Epithelial cell of proximal tubule (primary cell): ENCODE results near the gene PXDN. TPM values are rescaled to one million over a fixed set of nuclear protein-coding genes. Genes with fewer than 3 reads are reported as not detected.

Experiments
- DNase-seq: peaks from one replicate; pipeline ENCODE4 v3.0.0-alpha.2; 2011; ENCODE audit warnings: low read depth
- H3K4me3 ChIP-seq: 2 replicates; pipeline ENCODE4 v1.5.1; 2011; ENCODE audit warnings: low read depth, mild to moderate bottlenecking, low read length
- total RNA-seq: library from RNA; depleted of rRNA; stranded (reverse); fragments of >200 nt; gene quantifications from 2 replicates; pipeline ENCODE4 v1.2.3, GENCODE V29; 2015
- TF ChIP-seq, protein P1 (sequence below): conservative IDR thresholded peaks from 2 replicates; pipeline ENCODE4 v1.5.1; 2012; ENCODE audit warnings: low read depth, mild to moderate bottlenecking, low read length

Gene PXDN
- total RNA-seq, 1 donor from 2014 or later: 197 TPM

DNA sequence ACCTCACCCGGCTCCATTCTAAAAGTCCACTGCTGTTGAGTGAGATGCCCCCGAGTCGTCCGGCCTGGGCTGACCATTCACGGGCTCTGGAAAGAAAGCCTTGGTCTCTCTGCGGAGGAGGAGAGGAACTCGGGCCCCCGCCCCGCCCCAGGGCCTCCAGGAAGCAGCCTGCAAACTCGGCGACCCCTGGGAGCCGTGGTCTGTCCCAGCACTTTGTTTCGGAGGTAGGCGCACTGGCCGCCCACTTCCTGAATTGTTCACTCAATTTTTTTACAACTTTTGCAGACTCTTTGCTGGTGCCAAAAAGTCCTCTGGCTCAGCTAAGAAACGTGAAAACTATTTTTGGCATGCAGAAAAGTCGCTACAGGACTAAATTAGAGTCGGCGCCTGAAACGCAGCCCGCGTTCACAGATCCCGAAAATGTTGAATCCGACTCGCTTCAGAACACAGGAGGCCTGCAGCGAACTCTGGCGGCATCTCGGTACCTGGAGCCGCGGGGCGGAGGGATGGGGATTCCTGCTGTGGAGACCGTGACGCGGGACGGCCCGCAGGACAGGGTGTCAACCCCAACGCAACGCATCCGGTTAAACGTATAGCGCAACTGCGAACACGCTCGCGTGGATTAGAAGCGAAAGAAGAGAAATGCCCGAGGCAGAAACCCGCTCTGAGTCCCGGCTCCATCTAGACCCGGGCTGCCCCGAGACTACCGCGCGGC, 1.5 kb downstream of the PXDN start:
- peak; percentile 66 for DNase-seq
- TF ChIP-seq, protein P1, sequence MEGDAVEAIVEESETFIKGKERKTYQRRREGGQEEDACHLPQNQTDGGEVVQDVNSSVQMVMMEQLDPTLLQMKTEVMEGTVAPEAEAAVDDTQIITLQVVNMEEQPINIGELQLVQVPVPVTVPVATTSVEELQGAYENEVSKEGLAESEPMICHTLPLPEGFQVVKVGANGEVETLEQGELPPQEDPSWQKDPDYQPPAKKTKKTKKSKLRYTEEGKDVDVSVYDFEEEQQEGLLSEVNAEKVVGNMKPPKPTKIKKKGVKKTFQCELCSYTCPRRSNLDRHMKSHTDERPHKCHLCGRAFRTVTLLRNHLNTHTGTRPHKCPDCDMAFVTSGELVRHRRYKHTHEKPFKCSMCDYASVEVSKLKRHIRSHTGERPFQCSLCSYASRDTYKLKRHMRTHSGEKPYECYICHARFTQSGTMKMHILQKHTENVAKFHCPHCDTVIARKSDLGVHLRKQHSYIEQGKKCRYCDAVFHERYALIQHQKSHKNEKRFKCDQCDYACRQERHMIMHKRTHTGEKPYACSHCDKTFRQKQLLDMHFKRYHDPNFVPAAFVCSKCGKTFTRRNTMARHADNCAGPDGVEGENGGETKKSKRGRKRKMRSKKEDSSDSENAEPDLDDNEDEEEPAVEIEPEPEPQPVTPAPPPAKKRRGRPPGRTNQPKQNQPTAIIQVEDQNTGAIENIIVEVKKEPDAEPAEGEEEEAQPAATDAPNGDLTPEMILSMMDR: peak; percentile 72
- peak overlapping the region; percentile 80 for H3K4me3 ChIP-seq

DNA sequence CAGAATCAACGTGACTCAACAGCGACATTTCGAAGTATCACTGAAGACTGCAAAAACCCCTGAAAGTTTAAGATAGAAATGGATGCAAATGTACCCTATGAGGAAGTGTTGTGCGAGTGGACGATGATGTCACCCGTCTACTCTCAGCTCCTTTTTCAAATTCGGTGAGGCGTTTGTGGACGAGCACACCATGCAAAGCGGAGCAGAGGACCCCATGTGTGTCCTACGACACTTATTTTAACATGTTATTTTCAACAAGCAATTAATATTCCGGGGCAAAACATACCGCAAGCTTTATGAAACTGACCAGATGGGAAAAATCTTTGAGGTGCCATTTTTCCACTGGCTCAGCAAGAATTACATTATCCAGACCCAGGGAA, 2.0 kb downstream of the PXDN start:
- TF ChIP-seq, protein P1: no peak
- peak overlapping the region; percentile 80 for H3K4me3 ChIP-seq
- DNase-seq: no peak

DNA sequence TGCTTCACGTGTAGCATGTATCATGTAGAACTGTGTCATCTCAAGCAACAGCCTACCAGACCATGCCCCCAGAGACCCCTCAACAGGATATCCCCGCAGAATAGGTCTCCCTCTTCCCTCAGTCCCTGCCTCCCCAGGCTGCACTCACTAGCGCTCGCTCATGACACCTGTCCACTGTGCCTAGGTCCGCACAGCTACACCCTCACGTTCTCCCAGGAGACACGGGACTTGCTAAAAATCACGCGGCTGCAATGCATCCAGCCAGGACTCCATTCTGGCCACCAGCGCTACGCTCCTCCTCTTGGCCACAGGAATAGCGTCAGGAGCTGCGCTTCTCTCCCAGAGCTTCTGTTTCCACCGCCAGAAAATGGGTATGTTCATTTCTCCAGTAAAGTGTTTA, 2.5 kb downstream of the PXDN start:
- DNase-seq: no peak
- H3K4me3 ChIP-seq: no peak overlapping the region
- TF ChIP-seq, protein P1: no peak

DNA sequence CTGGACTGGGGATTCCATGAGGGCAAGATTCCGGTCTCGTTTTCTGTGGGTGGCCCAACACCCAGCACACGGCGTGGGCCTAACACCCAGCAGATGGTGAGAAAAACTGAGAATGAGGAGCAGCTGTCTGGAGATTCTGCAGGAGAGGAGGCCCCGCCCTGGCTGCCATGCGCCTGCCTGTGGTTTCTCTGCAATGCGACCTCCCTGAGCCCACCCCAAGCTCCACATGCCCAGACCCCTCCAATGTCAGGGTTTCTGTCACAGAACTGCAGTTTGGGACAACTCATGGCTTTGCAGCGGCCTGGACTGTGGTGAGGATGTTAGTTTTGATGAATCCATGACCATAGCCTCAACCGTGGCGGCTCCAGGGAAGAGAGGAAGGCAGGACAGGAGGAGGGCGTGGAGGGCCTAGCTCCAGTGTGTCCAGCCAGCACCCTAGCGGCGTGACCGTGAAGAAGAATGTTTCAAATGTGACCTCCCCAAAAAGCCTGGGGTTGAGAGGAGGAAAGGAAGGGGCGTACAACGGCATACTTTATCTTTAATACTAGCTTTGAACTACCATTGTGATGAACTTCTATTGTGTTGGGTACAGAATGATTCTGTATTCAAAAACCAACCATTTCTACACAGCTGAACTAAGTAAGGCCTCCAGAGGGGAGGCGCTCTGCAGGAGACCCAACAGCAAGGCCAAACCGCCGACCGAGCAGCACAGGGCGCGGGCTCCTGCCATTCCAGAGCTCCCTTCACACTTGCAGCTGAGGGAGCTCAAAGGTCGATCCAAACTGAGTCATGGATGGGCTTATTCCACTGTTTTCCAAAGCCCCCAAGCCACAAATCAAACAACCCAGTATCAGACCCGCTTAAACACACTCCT, 3.4 kb downstream of the PXDN start:
- DNase-seq: no peak
- TF ChIP-seq, protein P1: no peak
- H3K4me3 ChIP-seq: no peak overlapping the region

DNA sequence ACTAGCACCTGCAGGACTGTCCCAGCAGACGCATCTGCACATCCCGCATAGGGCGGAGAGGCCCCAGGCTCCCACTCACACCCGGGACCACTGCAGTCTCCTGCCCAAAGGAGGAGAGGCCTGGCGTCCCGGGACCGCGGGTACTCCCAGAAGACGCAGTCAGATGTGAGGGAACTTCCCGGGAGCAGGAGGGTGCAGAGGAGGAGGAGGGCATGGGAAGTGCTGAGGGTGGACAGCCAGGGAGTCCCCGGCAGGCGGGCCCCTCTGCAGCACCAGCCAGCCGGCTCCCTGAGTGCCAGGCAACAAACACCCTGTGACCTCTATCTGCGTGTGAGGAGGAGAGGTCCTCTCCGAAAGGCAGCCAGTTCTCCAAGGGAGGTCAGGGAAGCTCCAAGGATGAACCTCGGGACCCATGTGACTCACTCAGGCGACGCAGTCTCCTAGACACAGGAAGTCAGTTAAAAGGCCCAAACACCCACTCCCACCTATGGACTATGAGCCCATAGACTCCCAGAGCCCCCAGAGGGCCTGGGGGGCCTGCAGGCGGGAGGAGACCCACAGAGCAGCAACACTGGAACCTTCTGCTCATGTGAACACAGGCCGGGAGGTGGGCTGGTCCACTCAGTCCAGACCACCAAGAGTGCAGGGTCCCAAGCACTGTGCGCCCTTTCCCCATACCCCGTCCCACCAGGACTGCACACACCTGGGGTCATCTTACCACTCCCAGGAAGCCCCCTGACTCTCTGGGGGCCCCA, 4.2 kb downstream of the PXDN start:
- TF ChIP-seq, protein P1: no peak

DNA sequence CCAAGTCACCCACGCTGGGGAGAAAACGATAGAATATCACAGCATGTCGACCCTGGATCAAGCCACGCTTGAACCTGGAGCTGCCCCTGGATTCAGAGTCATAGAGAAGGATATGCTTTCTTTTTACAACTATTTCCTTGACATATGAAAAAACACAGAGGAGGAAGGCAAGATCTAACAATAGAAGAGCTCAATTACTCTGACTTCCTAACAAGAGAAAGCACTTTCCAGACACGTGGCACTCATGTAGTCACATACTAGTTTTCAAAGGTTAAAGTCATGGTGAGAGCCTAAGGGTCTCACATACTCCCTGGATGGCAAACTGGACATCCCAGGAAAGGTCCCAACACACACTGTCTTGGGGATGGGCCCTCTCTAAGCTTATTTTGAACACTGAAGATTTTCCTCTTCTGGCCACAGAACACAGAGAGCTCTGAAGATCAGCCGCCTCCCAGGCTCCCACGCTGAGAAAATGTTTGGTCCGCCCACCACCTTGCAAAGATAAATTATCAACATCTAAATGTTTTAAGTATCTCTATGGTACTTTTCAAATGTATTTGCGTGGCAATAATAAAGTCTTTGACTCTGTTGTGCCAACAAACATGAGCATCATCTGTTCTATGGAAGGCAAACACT, 4.9 kb downstream of the PXDN start:
- TF ChIP-seq, protein P1: no peak
- H3K4me3 ChIP-seq: no peak overlapping the region
- DNase-seq: no peak

More for the DNA sequence above, 4.2 kb downstream of the PXDN start:
- no peak for DNase-seq
- no peak overlapping the region for H3K4me3 ChIP-seq
